ENCODE measurements around the gene CFH.

- TF ChIP-seq, protein P1, sequence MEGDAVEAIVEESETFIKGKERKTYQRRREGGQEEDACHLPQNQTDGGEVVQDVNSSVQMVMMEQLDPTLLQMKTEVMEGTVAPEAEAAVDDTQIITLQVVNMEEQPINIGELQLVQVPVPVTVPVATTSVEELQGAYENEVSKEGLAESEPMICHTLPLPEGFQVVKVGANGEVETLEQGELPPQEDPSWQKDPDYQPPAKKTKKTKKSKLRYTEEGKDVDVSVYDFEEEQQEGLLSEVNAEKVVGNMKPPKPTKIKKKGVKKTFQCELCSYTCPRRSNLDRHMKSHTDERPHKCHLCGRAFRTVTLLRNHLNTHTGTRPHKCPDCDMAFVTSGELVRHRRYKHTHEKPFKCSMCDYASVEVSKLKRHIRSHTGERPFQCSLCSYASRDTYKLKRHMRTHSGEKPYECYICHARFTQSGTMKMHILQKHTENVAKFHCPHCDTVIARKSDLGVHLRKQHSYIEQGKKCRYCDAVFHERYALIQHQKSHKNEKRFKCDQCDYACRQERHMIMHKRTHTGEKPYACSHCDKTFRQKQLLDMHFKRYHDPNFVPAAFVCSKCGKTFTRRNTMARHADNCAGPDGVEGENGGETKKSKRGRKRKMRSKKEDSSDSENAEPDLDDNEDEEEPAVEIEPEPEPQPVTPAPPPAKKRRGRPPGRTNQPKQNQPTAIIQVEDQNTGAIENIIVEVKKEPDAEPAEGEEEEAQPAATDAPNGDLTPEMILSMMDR (IDR thresholded peaks at IDR 0.05; ENCODE audit: extremely low read depth in 1 of 2, insufficient read depth in 1 of 2, low read depth in 1 of 2, low read length in 2 of 2): no peak
- no peak for TF ChIP-seq POLR2AphosphoS5 (IDR thresholded peaks at IDR 0.05; ENCODE audit: insufficient read depth, low read depth, low read length)
- TF ChIP-seq POLR2A (IDR thresholded peaks at IDR 0.05; ENCODE audit: low read depth, low read length): no peak
- TF ChIP-seq JUN (IDR thresholded peaks at IDR 0.05; ENCODE audit: borderline replicate concordance, insufficient read depth, insufficient read length, low read depth): no peak
These were observed 1.9 kb upstream of the CFH start for GRCh38 chr1:196649990-196650389.

Measured in endothelial cell of umbilical vein (primary cell).